ENCODE measurements around the gene PCDH7. TPM values are rescaled to one million over a fixed set of nuclear protein-coding genes. Genes with fewer than 3 reads are reported as not detected.

The PCDH7 gene
- total and polyA plus RNA-seq, 2 experiments from 2014 or later: 2.4 to 10.8 TPM

- H3K4me3 Mint-ChIP-seq: no peak overlapping the region
- ATAC-seq: no peak
- H3K36me3 Mint-ChIP-seq (ENCODE audit: low read depth): no peaks in the 10 kb centered on the region
- no peaks in the 10 kb centered on the region for H3K4me1 ChIP-seq (ENCODE audit: insufficient read depth)
- no peaks in the 10 kb centered on the region for H3K9me3 Mint-ChIP-seq
- no peaks in the 10 kb centered on the region for H4K20me1 ChIP-seq (replicated peaks; ENCODE audit: insufficient read depth)
- no peak overlapping the region for H3K27ac ChIP-seq (ENCODE audit: low read depth)
- no peak overlapping the region for H3K27ac Mint-ChIP-seq
- no peaks in the 10 kb centered on the region for H3K4me1 Mint-ChIP-seq
- H2AFZ ChIP-seq: no peak overlapping the region
- TF ChIP-seq ZNF462 (CRISPR knock-in tag; IDR thresholded peaks at IDR 0.05): no peak
- no peak for TF ChIP-seq STAT1 (IDR thresholded peaks at IDR 0.05; ENCODE audit: unreplicated experiment)
- no peak for TF ChIP-seq JUNB (IDR thresholded peaks at IDR 0.05; ENCODE audit: unreplicated experiment)
- TF ChIP-seq ETS1 (IDR thresholded peaks at IDR 0.05): no peak
- TF ChIP-seq ZNF331 (CRISPR knock-in tag; IDR thresholded peaks at IDR 0.05; ENCODE audit: low read depth): no peak
- no peak for TF ChIP-seq ZNF114 (CRISPR knock-in tag; IDR thresholded peaks at IDR 0.05)
- TF ChIP-seq REST (IDR thresholded peaks at IDR 0.05; ENCODE audit: unreplicated experiment): no peak
- TF ChIP-seq EZH2phosphoT487 (IDR thresholded peaks at IDR 0.05; ENCODE audit: unreplicated experiment): no peak
- no peaks in the 10 kb centered on the region for H3K36me3 ChIP-seq (ENCODE audit: insufficient read depth)
- H3K4me2 ChIP-seq: no peak overlapping the region
- no peak for DNase-seq (ENCODE audit: low spot score)
- H3K27me3 Mint-ChIP-seq (ENCODE audit: insufficient read depth, low read depth, poor library complexity): no peaks in the 10 kb centered on the region
- H3K27me3 ChIP-seq (ENCODE audit: insufficient read depth): no peaks in the 10 kb centered on the region
- no peaks in the 10 kb centered on the region for H3K79me2 ChIP-seq (replicated peaks; ENCODE audit: insufficient read depth)
- H3K9me2 ChIP-seq (ENCODE audit: insufficient read depth): no peaks in the 10 kb centered on the region
- H3F3A ChIP-seq (replicated peaks; ENCODE audit: low read depth): no peaks in the 10 kb centered on the region
- no peak overlapping the region for H3K4me3 ChIP-seq
Observed at GRCh38 chr4:30743897-30744296, 23.7 kb downstream of the PCDH7 start.
